PC-3 (cell line): ENCODE data around the gene EYS.

Experiments
- EZH2 ChIP-seq: fragments of 300-600 bp; sonication (generic); IDR thresholded peaks from one replicate; pipeline ENCODE4 v1.6.1; 2017; ENCODE audit warnings: antibody characterized with exemption, mild to moderate bottlenecking, low read length; ENCODE audit not compliant: unreplicated experiment
- EZH2phosphoT487 ChIP-seq: fragments of 300-600 bp; sonication (generic); IDR thresholded peaks from 2 replicates; pipeline ENCODE4 v1.6.1; 2018; ENCODE audit warnings: mild to moderate bottlenecking, antibody characterized with exemption, low read length, borderline replicate concordance
- TF ChIP-seq, protein P1 (sequence below): fragments of 300-600 bp; sonication (generic); conservative IDR thresholded peaks from 2 replicates; pipeline ENCODE4 v1.5.1; 2017; ENCODE audit warnings: antibody characterized with exemption, low read depth, mild to moderate bottlenecking, low read length

- TF ChIP-seq, protein P1, sequence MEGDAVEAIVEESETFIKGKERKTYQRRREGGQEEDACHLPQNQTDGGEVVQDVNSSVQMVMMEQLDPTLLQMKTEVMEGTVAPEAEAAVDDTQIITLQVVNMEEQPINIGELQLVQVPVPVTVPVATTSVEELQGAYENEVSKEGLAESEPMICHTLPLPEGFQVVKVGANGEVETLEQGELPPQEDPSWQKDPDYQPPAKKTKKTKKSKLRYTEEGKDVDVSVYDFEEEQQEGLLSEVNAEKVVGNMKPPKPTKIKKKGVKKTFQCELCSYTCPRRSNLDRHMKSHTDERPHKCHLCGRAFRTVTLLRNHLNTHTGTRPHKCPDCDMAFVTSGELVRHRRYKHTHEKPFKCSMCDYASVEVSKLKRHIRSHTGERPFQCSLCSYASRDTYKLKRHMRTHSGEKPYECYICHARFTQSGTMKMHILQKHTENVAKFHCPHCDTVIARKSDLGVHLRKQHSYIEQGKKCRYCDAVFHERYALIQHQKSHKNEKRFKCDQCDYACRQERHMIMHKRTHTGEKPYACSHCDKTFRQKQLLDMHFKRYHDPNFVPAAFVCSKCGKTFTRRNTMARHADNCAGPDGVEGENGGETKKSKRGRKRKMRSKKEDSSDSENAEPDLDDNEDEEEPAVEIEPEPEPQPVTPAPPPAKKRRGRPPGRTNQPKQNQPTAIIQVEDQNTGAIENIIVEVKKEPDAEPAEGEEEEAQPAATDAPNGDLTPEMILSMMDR: no peak
- TF ChIP-seq EZH2phosphoT487: no peak
- TF ChIP-seq EZH2: no peak
Observed at GRCh38 chr6:63714091-63714490, 1992.9 kb downstream of the EYS start.
